Measurements from ENCODE around the gene MALSU1.

MALSU1 gene

DNA sequence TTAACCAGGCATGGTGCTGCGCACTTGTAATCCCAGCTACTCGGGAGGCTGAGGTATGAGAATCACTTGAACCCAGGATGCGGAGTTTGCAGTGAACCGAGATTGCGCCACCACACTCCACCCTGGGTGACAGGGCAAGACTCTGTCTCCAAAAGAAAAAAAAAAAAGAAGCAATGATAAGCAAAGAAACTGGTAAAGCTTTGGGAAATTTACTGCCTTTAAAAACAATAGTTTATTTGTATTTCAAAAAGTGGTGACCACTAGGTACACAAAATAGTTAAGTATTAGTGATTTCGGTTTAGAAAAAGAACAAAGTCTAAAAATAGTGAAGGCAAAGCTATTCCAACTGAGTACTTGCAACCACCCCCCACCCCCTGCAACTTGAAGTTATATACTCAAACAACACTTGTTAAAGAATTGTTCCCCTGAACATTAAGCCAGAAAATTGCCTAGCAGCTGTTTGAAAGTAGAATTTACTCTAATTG lies 37.7 kb downstream of the MALSU1 start:
- no peak for DNase-seq

DNA sequence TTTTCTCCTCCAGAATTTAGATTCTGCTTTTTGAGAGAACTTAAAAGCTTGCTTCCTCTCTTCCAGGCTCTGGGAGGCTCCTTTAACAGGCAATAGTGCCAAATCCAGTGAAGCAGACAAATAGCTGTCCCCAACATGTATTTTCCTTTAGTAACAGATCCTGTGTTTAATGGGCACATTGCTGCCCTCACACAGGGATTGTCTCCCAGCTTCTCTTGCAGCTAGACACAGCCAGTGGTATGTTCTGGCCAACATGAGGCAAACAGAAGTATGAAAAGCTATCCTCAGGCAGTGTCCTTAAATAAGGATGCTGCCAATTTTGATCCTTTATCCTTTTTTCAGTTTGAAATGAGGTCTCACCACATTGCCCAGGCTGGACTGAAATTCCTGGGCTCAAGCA lies 38.2 kb downstream of the MALSU1 start:
- DNase-seq, result no peak

DNA sequence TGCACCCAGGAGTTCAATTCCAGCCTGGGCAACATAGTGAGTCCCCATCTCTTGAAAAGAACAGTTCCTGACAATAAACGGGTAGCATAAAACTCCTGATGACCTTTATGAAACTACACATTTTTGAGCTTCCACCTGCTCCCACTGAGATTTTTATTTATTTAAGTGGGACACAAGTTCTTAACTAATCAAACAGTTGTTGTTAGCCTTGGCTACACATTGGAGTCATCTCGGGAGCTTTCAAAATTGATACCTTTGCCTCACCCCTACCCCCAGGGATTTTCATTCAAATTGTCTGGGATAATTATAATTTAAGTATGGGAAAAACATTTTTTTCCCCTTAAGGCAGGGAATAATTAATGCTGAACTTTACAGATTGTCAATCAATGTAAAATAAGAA lies 39.3 kb downstream of the MALSU1 start:
- DNase-seq, result no peak

DNA sequence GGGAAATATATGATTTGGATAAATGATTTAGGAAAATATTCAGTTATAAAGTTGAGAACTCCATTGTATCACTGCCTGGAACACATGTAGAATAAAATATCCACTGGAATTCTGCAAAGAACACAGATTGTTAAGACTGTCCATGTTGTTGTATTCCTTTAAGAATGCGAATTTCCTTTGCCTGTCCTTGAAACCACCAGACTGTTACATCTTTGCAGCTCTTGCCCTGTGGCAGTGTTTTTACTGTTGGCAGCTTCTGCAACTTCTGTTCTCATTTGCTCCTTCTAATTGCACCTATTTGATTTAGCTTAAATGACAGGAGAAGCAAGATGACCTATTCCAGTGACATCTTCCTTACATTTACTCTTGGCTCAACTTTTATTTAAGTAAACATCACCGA lies 39.7 kb downstream of the MALSU1 start:
- no peak for DNase-seq

DNA sequence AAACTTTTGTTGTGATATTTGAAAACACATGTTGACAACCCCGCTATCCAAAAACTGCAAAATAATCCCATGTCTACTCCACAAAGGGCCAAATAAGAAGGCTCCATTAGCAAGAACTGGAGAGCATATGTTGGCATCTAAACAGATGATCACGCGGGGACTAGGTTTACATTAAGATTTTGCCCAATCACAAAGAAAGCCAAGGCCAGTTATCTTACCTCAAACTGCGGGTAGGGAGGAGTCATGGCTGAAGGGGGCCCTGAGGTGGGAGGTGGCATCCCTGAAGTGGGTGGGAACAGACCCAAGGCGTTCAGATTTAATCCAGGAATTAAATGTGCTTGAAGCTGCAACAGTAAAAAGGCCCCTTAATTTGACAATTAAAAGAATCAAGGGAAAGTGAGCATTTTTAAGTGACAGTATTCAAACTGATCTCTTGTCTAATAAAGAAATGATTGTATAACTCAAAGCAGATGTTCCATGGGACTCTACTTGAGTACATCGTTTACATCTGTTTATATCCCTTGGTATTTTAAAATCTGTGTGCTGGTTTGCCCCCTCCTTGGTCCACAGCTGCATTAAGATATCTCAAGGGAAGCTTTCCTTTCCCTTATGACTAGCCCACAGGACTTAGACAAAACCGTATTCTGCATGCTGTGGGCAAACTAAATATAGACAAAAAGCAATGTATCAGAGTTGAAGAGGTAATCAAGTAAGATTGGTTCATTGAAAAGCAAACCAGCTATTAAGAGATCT lies 42.9 kb downstream of the MALSU1 start:
- DNase-seq, result no peak

DNA sequence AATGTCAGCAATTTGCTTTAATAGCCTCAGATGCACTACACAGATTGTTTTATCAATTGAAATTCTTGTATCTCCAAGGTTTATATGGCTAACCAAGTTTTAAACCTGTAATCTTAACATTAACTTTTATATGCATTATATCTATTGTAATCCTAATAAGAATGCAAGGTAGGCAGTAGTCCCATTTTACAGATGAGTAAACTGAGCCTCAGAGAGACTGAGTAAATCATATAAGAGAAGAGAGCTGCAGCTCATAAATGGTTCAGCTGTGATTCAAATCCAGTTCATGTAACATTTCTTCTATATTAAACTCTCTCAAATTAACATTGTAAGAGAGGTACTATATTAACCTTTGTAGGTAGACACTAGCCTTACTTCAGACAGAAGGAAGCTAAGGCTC lies 44.0 kb downstream of the MALSU1 start:
- no peak for DNase-seq

DNA sequence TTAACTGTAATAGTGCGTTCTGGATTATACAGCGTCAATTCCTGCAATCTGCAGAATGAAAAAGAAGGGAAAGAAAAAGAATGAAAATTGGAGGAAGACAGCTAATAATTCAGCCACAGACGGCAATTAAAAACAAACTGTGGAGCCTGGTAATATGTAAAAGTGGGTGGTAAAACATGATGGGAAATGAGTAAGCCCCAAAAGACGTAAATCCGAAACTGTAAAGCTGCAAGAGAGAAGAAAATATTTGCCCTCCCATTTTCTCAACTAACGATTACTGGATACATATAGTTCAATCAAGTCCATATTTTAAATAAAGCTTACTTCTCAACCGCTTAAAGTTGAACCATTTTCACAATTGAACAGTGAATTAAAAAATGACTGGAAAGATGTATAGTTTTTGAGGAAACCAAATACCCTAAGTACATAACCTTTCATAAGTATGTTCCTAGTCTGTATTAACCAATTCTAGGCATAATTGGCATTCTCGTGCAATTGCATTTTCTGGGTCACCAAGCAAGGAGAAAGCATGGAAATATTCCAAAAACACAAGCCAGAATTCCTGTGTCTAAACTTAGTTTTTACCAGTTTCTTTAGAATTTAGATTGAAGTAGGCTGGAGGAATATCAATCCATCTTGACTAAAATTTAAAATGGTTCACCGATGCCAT lies 44.8 kb downstream of the MALSU1 start:
- DNase-seq, result no peak

DNA sequence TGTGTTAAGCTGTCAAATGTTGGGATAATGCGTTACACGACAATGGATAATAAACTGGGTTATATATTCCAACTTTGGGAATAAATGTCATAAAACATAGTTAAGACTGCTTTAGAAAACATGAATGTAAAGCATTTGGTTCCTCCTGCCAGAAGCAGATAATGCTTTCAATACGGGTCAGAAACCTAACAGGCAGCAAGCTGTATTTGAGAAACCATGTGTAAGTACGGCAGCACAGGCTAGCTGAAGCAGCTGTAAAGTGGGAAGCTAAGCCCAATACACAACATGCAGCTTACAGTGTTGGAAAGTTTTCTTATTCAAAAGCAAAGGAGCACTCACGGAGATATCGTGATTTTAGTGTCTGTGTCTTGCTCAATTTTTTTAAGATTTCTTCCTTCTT lies 46.5 kb downstream of the MALSU1 start:
- peak; percentile 40 for DNase-seq

DNA sequence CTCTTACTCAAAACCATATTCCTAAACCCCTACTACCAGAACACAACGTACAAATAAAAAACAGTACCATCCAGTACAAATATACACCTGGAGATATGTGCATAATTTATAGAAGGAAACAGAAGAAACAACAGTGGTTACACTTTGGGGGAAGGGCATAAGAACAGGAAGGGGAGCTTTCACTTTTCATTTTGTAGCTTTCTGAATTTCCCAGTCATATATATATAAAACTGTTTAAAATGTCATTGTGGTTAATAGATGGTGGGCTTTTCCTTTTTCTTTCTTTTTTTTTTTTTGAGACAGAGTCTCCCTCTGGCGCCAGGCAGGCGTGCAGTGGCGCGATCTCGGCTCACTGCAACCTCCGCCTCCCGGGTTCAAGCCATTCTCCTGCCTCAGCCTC lies 47.2 kb downstream of the MALSU1 start:
- DNase-seq, result peak; percentile 45

DNA sequence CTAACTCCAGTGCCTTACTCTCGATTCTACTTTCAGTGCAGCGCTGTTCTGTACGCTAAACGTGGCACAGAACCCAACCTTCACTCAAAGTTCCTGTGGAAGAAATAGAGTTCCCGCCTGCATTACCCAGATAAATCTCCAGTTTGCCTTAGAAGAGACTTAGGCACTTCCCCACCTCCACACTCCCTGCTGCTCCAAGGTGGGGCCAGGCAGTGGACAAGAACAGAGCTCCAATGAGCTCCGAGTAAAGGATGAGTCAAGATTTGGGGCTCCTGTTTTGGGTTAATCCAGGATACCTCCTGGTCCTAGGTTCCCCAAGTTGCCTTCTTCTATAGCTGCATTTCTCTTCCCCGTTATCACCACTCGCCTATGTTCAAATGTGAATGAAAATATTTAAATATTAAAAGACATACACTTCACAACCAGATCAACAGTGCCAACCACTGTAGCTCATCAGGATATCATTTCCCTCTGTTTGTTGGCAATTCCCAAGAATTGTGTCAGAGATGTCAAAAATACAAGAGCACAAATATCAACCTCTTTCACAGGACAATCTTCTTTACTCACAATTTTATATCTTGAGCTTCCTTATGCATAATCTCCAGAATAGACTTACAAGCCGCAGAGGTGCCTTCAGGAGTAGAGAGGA lies 48.0 kb downstream of the MALSU1 start:
- peak; percentile 48 for DNase-seq

DNA sequence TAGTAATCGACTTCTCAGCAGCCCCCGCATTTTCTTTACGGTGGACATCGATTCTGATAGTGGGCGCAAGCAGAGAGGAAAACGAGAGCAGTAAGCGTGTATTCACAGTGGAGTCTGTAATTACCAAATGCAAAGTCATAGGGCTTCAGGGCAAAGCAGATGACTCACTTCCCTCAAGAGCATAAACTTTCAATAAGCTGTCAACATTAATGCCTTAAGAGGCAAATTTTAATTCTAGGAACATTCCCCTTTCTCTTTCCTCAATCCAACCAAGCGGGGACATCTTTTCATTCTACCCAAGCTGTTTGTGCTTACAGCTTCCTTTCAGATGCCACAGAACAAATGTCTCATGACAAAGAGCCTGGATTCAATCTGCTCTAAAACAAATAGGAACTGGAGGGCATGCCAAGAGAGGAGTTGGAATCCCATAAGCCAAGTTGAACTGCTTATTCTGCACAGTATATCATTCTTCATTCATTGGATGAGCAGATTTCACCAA lies 48.6 kb downstream of the MALSU1 start:
- DNase-seq, result peak; percentile 50

DNA sequence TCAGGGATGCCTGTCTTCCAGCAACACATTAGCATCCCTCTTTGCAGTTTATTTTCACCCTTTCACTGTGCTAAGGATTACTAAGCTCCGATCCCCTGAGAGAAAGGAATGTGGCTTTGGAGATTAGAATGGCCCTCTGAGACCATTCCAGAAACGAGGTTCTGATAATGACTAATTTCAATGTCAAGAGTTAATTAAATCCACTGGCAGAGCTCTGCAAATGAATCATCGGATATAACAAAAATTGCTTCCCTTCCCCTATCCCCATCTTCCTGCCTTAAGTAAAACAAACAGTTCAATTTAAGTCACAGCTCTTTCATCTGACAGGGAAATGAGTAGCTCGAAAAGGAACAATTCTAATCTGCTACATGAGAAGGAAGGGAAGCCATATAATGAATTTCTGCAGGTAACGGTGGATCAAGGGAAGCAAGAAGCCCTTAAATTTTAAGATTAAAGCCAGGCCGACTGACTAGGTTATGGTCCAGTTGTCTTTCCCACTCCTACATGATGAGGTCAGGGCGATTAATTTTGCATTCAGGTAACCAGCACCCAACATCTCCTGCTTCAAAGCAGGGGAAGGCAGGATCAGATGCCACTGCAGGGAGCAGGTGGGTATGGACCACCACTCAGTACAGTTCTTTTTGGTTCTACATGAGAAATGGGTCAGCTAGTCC lies 50.5 kb downstream of the MALSU1 start:
- no peak for DNase-seq

DNA sequence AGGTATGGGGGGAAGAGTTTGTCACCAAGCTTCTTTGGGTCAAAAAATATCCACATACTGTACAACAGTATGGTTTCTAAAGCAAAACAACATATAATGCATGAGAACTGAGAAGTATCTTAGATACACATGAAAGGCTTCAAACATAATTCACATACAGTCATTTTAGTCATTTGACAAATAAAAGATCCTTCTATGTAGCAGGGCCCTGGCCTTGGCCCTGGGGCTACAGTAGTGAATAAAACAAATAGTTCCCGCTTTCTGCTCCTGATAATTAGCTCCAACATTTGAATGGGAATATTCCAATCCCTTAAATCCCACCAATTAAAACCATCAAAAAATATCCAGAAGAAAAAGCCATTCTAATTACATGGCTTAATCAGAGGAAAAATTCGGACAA lies 51.3 kb downstream of the MALSU1 start:
- no peak for DNase-seq

DNA sequence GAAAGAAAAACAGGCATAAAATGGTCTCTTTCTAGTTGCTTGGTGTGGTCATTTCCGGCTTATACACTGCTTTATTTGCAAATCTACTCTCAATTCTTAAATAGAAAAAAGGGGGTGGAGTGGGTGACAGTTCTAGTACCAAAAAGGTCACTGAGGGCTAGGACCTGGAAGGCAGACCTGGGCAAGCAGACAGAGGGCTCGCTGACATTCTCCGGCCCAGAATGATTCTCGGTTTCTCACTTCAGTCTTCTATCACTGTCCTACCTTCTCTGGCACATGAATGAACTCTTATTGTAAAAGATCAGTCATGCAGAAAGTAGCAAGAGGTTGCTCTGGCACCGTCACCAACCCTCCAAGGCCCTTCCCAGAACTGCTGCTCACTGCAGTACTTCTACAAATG lies 54.0 kb downstream of the MALSU1 start:
- DNase-seq, result no peak

DNA sequence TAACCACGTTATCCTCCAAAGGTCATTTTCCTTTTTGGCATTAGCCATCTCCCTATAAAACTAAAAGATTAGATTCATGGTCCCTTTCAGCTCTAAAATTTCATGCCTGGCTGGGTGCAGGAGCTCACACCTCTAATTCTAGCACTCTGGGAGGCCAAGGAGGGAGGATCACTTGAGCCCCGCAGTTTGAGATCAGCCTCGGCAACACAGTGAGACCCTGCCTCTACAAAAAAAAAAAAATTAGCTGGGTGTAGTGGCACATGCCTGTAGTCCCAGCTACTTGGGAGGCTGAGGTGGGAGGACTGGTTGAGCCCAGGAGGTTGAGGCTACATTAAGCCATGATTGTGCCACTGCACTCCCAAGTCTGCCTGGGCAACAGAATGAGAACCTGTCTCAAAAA lies 57.0 kb downstream of the MALSU1 start:
- DNase-seq, result no peak

DNA sequence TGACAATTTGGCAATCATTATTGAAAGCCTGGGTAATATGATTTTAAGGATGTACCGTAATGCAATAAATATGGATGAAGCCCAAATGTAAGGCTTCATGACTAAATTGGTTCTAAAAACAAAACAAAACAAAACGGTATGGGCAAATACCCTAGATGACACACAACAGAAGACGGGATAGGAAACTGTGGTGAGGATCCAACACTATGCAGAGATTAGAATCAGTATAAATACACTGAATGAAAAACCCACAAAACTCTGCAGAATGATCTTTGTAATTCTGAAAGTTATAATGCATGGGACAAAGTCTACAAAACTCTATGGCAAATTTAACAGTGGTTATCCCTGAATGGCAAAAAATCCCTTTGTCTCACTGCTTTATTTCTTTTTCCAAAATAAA lies 57.6 kb downstream of the MALSU1 start:
- no peak for DNase-seq

DNA sequence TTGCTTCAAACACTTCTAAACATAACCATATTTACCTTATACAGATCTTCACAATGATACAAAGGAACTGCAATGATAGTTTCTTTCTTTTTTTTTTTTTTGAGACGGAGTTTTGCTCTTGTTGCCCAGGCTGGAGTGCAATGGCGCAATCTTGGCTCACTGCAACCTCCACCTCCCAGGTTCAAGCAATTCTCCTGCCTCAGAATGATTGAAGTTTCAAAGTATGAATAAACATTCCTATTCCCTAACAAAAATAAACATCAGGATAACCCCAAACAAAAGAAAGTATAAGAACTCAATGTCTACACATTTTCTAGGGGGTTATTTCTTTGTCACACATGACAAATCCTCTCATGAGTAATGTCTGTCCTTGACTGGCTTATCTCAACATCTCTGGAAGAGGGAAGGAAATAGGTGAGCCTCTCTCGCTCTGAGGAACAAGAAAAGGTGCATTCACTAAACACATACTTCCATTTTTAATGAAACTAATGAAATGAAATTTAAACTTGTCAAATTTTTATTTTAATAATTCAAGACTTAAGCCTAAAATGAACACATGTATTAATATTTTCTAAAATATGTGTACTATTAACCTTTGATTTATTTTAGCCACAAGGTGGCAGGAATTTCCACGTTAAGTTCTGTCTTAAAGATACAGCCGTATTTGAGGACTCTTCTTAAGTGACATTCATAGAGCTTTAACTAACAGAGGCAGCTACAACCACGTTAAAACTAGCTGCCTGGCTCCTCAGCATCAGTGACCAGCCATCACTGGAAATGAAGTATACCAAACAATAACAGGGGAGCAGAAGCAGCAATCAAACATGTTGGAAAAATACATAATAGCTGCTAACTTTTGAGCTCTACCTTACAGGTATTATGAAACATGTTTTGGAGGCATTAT lies 58.3 kb downstream of the MALSU1 start:
- DNase-seq, result peak; percentile 77

DNA sequence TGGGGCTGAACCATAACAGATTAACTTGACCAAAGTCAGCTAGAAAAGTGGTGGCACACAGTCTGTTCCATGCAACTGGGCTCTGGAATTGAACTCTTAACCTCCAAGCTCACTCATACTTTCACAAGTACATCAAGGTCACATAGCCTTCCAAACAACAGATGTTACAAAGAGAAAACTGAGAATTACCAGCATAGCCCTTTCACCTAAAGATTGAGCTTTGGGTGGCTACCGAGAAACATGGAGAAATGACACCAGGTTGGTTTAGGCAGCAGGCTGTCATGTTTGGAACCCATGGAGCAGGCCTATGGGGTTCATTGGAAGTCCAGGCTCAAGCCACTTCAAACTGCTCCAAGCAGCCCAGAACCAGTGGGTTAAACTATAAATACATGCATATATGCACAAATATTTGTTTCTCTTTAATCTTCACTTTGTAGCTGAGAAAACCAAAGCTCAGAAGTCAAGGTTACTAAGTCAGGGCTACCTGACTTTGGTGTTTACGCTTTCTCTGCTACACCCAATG lies 59.1 kb downstream of the MALSU1 start:
- DNase-seq, result no peak

Measured in hematopoietic multipotent progenitor cell treated with erythropoietin and hydrocortisone succinate and interleukin-3 and kit ligand, for 6 days (in vitro differentiated cells).